ENCODE measurements around the gene GREB1. TPM values are rescaled to one million over a fixed set of nuclear protein-coding genes. Genes with fewer than 3 reads are reported as not detected.

Gene GREB1
- total and polyA plus RNA-seq, 2 of the 13 experiments (the other 11 are each of a cell fraction or from before 2014, with no cell fraction given): 31.3 to 61.2 TPM

GRCh38 chr2:11680182-11680900, 146.5 kb downstream of the GREB1 start (continued):
- no peak for TF ChIP-seq HNF1B (CRISPR knock-in tag; IDR thresholded peaks at IDR 0.05)
- peak; percentile 88 to 92 for TF ChIP-seq NR2F1 (CRISPR knock-in tag; IDR thresholded peaks at IDR 0.05)
- TF ChIP-seq ZNF607 (CRISPR knock-in tag; IDR thresholded peaks at IDR 0.05; ENCODE audit: borderline replicate concordance): no peak
- 0 out of 2 replicates have a peak, but pooled peaks have one; percentile 54 for TF ChIP-seq ZNF333 (CRISPR knock-in tag; IDR thresholded peaks at IDR 0.05; ENCODE audit: borderline replicate concordance)
- TF ChIP-seq HNF1A (IDR thresholded peaks at IDR 0.05; ENCODE audit: low read depth): 0 out of 2 replicates have a peak, but pooled peaks have one; percentile 43
- TF ChIP-seq HNF1A (CRISPR knock-in tag; IDR thresholded peaks at IDR 0.05; ENCODE audit: borderline replicate concordance): peak; percentile 42; the same call in 1 of the 2 replicates
- TF ChIP-seq SALL1 (CRISPR knock-in tag; IDR thresholded peaks at IDR 0.05): peak; percentile 59
- TF ChIP-seq IKZF5 (CRISPR knock-in tag; IDR thresholded peaks at IDR 0.05): 0 out of 2 replicates have a peak, but pooled peaks have one; percentile 33
- TF ChIP-seq ARID4A (CRISPR knock-in tag; IDR thresholded peaks at IDR 0.05; ENCODE audit: borderline replicate concordance): peak; percentile 20; the same call in 1 of the 2 replicates
- peak; percentile 88 for TF ChIP-seq SIX4 (CRISPR knock-in tag; IDR thresholded peaks at IDR 0.05)
- TF ChIP-seq JUND (CRISPR knock-in tag; IDR thresholded peaks at IDR 0.05): 0 out of 2 replicates have a peak, but pooled peaks have one; percentile 23
- TF ChIP-seq ZNF317 (CRISPR knock-in tag; IDR thresholded peaks at IDR 0.05): peak; percentile 38; the same call in 1 of the 2 replicates
- no peak for TF ChIP-seq TEAD2 (CRISPR knock-in tag; IDR thresholded peaks at IDR 0.05)
- no peak for TF ChIP-seq HDAC6 (IDR thresholded peaks at IDR 0.05; ENCODE audit: low read depth, low read length)

Data from HepG2 (cell line).